Tibial artery (tissue), 4 donors: ENCODE data around the gene FRY.

ENCODE experiments used
- DNase-seq, 2 donors: peaks; one replicate each; pipeline ENCODE4 v3.0.0-alpha.2; 2019
- H3K27ac ChIP-seq, 2 donors: fragments of 200-600 bp; sonication (generic) in 1 of 2; 1 replicate in 1 of 2; 2 replicates in 1 of 2; pipeline ENCODE4 v1.5.1; 2018 to 2019; ENCODE audit warnings: mild to moderate bottlenecking in 1 of 2
- H3K27me3 ChIP-seq, 2 donors: fragments of 200-600 bp; sonication (generic) in 1 of 2; one replicate each; pipeline versions ENCODE4 v1.5.1 to v1.6.0; 2016 to 2019
- H3K36me3 ChIP-seq, 3 donors: fragments of 200-600 bp; sonication (generic) in 2 of 3; one replicate each; pipeline ENCODE4 v1.5.1; 2016 to 2019; ENCODE audit warnings: mild to moderate bottlenecking in 2 of 3
- H3K4me1 ChIP-seq, 4 donors: fragments of 200-600 bp; sonication (generic) in 2 of 4; 1 replicate in 3 of 4; 2 replicates in 1 of 4; pipeline ENCODE4 v1.5.1; 2016 to 2019
- H3K4me3 ChIP-seq, 2 donors: fragments of 200-600 bp; sonication (generic) in 1 of 2; 1 replicate in 1 of 2; 2 replicates in 1 of 2; pipeline ENCODE4 v1.5.1; 2018 to 2019; ENCODE audit warnings: mild to moderate bottlenecking in 2 of 2
- H3K9me3 ChIP-seq, 3 donors: fragments of 200-600 bp; sonication (generic) in 1 of 3; one replicate each; pipeline ENCODE4 v1.5.1; 2016 to 2019
- intact Hi-C: fragments of 100-400 bp; cut with DNase I; formaldehyde crosslinking; loops from one replicate; pipeline ENCODE4 v1.15.0; 2023; ENCODE audit warnings: low total_unique reads
- TF ChIP-seq, protein P1 (sequence below), 2 experiments: fragments of 200-600 bp in 1 of 2; fragments of 450-650 bp in 1 of 2; IDR thresholded peaks; one replicate each; pipeline ENCODE4 v1.5.1; 2017 to 2019; ENCODE audit warnings: antibody characterized with exemption in 2 of 2, mild to moderate bottlenecking in 1 of 2, moderate library complexity in 1 of 2

FRY gene

DNA sequence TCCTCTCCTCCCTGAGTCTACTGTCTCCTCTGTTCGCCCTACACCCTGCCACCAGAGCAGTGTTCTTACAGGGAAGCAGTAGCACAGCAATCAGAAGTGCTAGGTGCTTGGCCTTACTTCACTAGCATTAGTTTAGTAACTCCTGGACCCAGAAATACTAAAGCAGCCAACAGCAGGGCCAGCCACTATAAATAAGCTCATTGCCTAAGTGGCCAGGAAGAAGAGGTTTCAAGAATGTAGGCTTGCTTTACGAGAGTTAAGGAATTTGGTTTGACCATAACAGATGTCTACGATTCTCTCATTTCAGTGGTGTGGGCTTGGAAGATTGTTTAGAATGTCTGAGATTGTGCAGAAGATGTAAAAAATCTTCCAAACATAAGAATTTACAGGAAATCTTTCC is 180.2 kb downstream of the FRY start:
- H3K27ac ChIP-seq = peak overlapping the region; percentile 48 to 64
- intact Hi-C loops = no loop called here

DNA sequence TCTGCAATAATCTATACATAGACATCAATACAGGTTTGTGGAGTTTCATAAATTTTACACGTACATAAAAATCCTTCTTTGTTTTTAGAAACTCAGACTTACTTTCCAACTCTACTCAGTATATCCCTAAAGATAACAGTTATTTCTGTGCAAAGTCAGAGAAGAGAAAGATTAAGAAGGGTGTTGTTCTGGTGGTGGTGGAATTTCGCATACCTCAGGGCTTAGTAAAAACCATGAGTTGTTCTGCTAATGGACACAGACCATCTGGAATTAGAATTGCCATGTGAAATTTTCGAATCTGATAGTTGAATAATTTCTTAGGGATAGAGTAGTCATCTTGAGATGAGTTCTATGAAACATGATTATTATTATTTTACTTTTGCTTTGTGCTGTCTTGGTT is 180.8 kb downstream of the FRY start:
- DNase-seq = no peak
- Histone ChIP-seq H3K36me3 (peaks cover 40 to 44% (median 43%) of the 10 kb centered on the region in 3 donors), H3K4me1 (peaks cover 0 to 46% (median 14%) of the 10 kb centered on the region in 4 donors), H3K27ac (peak overlapping the region; percentile 48 to 64), H3K4me3 (no peak overlapping the region), H3K9me3 (no peaks in the 10 kb centered on the region), H3K27me3 (no peaks in the 10 kb centered on the region)
- TF ChIP-seq, protein P1, sequence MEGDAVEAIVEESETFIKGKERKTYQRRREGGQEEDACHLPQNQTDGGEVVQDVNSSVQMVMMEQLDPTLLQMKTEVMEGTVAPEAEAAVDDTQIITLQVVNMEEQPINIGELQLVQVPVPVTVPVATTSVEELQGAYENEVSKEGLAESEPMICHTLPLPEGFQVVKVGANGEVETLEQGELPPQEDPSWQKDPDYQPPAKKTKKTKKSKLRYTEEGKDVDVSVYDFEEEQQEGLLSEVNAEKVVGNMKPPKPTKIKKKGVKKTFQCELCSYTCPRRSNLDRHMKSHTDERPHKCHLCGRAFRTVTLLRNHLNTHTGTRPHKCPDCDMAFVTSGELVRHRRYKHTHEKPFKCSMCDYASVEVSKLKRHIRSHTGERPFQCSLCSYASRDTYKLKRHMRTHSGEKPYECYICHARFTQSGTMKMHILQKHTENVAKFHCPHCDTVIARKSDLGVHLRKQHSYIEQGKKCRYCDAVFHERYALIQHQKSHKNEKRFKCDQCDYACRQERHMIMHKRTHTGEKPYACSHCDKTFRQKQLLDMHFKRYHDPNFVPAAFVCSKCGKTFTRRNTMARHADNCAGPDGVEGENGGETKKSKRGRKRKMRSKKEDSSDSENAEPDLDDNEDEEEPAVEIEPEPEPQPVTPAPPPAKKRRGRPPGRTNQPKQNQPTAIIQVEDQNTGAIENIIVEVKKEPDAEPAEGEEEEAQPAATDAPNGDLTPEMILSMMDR (IDR thresholded peaks at IDR 0.05) = no peak
- intact Hi-C loops = no loop called here

More for the DNA sequence above, 180.2 kb downstream of the FRY start:
- no peaks in the 10 kb centered on the region for H3K27me3 ChIP-seq
- no peak for DNase-seq
- H3K9me3 ChIP-seq = no peaks in the 10 kb centered on the region
- peaks cover 0 to 42% (median 14%) of the 10 kb centered on the region in 4 donors for H3K4me1 ChIP-seq
- H3K4me3 ChIP-seq = no peak overlapping the region
- H3K36me3 ChIP-seq = peaks cover 39 to 44% (median 43%) of the 10 kb centered on the region in 3 donors
- TF ChIP-seq, protein P1 (IDR thresholded peaks at IDR 0.05) = no peak

DNA sequence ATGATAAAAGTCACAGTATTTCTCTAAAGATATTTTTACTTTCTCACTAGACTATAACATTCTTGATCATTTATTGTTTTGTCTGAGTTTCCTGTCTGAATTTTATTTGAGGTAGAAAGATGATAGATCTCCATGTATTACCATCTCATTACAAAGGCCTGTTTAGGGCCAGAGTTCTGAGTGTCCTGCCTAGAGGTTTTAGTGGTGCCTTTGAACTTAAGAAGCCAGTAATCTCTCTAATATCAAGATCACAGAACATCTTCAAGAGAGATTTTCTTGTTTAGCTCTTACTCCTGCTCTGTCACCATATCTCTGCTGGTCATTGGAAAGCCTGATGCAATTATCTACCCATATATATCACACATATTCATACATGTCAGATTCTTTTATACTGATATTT is 182.1 kb downstream of the FRY start:
- Histone ChIP-seq H3K9me3 (no peaks in the 10 kb centered on the region), H3K27ac (no peak overlapping the region), H3K36me3 (peaks cover 46 to 51% (median 46%) of the 10 kb centered on the region in 3 donors), H3K27me3 (no peaks in the 10 kb centered on the region), H3K4me3 (no peak overlapping the region), H3K4me1 (peaks cover 0 to 46% (median 13%) of the 10 kb centered on the region in 4 donors)
- DNase-seq = no peak
- intact Hi-C loops = no loop called here
- TF ChIP-seq, protein P1 (IDR thresholded peaks at IDR 0.05) = no peak

DNA sequence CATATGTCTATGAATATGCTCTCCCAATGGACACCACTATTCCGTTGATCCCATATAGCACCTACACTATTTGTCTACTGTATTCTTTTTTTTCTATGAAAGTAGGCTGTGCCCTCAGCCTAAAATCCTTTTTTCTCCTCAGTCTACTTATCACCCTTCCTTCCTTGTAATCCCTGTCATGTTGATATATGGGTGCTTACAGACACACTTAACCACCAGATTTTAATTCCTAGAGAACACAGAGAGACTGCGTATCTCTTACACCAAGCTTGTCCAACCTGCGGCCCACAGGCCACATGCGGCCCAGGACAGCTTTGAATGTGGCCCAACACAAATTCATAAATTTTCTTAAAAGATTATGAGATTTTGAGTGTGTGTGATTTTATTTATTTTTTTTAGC is 182.5 kb downstream of the FRY start:
- intact Hi-C loops = no loop called here
- no peak overlapping the region for H3K4me3 ChIP-seq
- DNase-seq = no peak
- H3K9me3 ChIP-seq = no peaks in the 10 kb centered on the region
- peaks cover 46 to 55% (median 51%) of the 10 kb centered on the region in 3 donors for H3K36me3 ChIP-seq
- H3K4me1 ChIP-seq = peaks cover 0 to 42% (median 12%) of the 10 kb centered on the region in 4 donors
- TF ChIP-seq, protein P1 (IDR thresholded peaks at IDR 0.05) = no peak
- H3K27me3 ChIP-seq = no peaks in the 10 kb centered on the region
- H3K27ac ChIP-seq = no peak overlapping the region

DNA sequence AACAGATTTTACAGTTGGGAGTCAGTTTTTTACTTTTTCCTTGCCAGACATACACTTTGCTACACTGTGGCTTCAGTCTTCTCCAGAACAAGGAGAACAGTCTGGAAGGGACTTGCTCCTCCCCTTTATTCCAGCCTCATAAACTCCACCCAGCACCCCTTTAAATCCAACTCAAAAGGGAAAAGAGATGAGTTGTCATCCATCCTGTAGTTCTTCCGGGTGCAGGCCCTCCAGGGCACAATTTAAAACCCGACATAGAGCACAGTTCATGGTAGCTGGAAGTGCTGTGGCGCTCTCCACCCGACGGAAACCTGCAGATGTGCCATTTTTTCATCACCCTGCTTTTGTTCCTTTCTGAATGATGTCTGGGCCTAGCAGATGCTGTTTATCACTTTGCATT is 184.7 kb downstream of the FRY start:
- H3K36me3 ChIP-seq = peaks cover 47 to 60% (median 54%) of the 10 kb centered on the region in 3 donors
- intact Hi-C loops = no loop called here
- no peaks in the 10 kb centered on the region for H3K9me3 ChIP-seq

More for the DNA sequence above, 184.7 kb downstream of the FRY start:
- TF ChIP-seq, protein P1 (IDR thresholded peaks at IDR 0.05) = no peak
- Histone ChIP-seq H3K4me3 (no peak overlapping the region), H3K4me1 (peaks cover 0 to 22% (median 8%) of the 10 kb centered on the region in 4 donors), H3K27ac (no peak overlapping the region), H3K27me3 (no peaks in the 10 kb centered on the region)
- no peak for DNase-seq
